HL-60/S4 treated with retinoic acid at 250 ng/mL for 4 days and 3 days (cell line): ENCODE measurements around the gene MAD2L2.

Experiments used
- in situ Hi-C: fragments of 300-500 bp; cut with MboI; formaldehyde crosslinking; loops from 2 replicates; pipeline ENCODE4 v1.7.0; 2022; ENCODE audit warnings: low sequenced_read_pairs

Gene MAD2L2

GRCh38 chr1:11638121-11638520 lies 42.8 kb downstream of the MAD2L2 start:
- in situ Hi-C loops: loop anchor here (10.0 kb wide), 1 partner anchor 603 kb away; no protein-coding TSS in a partner anchor

DNA sequence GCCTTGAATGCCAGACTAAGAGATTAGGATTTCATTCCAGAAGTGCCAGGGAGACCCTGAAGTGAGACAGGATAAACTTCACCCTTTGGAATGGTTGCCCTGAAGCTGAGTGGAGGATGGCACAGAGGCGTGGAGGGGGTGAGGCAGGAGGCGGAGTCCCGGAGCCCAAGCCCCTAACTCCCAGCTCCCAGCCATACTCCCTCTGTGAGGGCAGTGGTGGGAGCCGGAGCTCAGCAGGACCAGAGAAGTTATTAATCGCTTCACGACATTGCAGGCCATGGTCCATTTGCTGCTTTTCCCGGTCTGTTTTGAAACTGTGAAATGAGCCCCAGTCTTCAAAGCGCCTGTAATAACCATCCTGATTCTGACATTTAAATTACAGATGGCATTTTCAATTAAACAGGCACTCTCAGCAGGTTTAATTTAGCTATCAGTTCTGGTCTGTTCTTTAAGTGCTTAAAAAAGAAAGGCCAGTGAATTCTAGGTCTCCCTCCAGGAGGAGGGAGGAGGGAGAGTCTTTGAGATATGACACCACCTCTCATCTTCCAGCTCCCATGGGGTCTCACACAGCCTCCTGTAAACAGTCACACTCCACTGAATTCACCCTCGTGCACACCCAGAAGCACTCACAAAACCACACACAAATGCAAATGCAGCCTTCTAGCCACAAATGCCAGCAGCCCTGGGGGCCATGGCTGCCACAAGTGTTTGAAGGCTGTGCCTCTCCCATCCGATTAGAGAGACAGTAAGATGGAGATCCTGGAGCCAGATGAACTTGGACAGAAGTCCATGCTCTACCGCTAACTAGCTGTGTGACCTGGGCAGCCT lies 46.4 kb downstream of the MAD2L2 start:
- in situ Hi-C loops: loop anchor here (10.0 kb wide), 1 partner anchor 600 kb away; no protein-coding TSS in a partner anchor

DNA sequence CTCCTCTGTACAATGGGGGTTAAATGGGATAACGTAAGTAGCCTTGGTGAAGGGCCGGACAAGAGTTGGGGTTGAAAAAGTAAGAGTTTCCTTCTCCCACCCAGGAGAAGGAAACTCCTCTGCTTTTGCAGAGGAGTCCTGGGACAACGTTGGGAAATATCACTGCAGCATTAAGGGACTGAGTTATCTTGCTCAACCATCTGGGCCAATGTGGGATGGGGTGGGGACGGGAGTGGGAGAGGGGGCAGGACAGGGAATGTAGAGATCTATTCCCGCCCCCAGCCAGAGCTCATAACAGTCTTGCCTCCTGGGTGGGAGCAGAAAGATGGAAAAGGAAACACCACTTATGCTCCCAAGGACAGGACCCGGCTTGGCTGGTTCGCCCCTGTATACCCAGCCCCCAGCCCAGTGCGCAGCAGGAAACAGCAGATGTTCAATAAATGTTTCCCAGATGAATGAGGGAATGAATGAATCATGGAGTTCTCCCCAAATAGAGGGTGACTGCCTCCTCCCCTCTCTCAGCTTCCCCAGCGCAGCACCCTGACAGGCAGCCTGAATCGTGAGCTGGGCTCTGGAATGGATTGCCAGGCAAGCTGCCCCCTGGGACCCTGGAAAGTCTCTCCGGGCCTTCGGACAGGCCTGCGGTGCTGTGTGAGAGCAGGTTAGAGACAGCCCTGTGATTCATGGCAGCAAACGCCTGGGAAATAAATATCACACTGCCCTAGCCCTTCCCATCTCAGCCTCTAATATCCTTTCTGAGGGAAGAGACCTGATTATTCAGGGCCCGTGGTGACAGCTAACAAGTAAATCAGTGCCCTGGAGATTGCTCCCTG lies 51.5 kb downstream of the MAD2L2 start:
- in situ Hi-C loops: loop anchor here (10.0 kb wide), 1 partner anchor 595 kb away; no protein-coding TSS in a partner anchor

GRCh38 chr1:11628767-11629166 lies 52.2 kb downstream of the MAD2L2 start:
- in situ Hi-C loops: no loop called here

DNA sequence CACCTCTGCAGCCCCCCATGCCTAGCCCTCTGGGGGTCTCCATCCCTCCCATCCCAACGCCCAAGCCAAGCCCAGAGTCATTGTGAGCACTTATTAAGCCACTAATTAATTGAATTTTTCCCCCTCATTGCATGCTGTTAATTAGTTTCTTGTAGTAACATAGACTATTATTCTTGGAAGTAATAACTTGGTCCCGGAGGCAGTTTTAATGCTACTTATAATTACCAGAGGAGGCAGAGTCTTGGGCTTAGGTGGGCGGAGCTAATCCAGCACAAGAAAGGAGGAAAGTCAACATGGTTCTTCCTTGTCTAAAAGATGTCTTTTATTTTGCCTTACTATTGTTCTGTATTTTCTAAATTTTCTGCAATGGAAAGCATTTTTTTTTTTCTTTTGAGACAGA lies 54.4 kb downstream of the MAD2L2 start:
- in situ Hi-C loops: no loop called here
